Parathyroid adenoma (tissue), 2 donors: ENCODE results near the gene HMGCS2.
"Not testable (repeated sequence)": the region's sequence is repeated elsewhere in the genome, so short reads cannot be mapped to it uniquely, and the experiment has no call there.

ENCODE experiments used
- H2AFZ ChIP-seq: fragments of 300-600 bp; sonication (generic); one replicate; pipeline ENCODE4 v1.7.0; 2017; ENCODE audit warnings: antibody characterized with exemption, mild to moderate bottlenecking
- H3K27ac ChIP-seq: fragments of 300-600 bp; sonication (generic); one replicate; pipeline ENCODE4 v1.7.0; 2017
- H3K27me3 ChIP-seq: fragments of 300-600 bp; sonication (generic); one replicate; pipeline ENCODE4 v1.7.0; 2017; ENCODE audit warnings: low read length; ENCODE audit not compliant: control insufficient read depth, insufficient read depth
- H3K36me3 ChIP-seq: fragments of 300-600 bp; sonication (generic); one replicate; pipeline ENCODE4 v1.7.0; 2017; ENCODE audit warnings: low read length; ENCODE audit not compliant: control insufficient read depth, insufficient read depth
- H3K4me1 ChIP-seq: fragments of 300-600 bp; sonication (generic); one replicate; pipeline ENCODE4 v1.7.0; 2017; ENCODE audit warnings: control low read depth
- H3K4me2 ChIP-seq: fragments of 300-600 bp; sonication (generic); one replicate; pipeline ENCODE4 v1.7.0; 2017; ENCODE audit warnings: low read length
- H3K4me3 ChIP-seq: fragments of 300-600 bp; sonication (generic); one replicate; pipeline ENCODE4 v1.7.0; 2017; ENCODE audit warnings: low read depth, low read length
- H3K79me2 ChIP-seq: fragments of 300-600 bp; sonication (generic); one replicate; pipeline ENCODE4 v1.7.0; 2017; ENCODE audit warnings: control low read depth
- H3K9ac ChIP-seq: fragments of 300-600 bp; sonication (generic); one replicate; pipeline ENCODE4 v1.7.0; 2017; ENCODE audit warnings: mild to moderate bottlenecking
- H3K9me3 ChIP-seq: fragments of 300-600 bp; sonication (generic); one replicate; pipeline ENCODE4 v1.7.0; 2017; ENCODE audit warnings: low read length; ENCODE audit not compliant: control insufficient read depth
- TF ChIP-seq, protein P1 (sequence below): fragments of 300-600 bp; sonication (generic); IDR thresholded peaks from one replicate; pipeline ENCODE4 v1.7.0; 2017; ENCODE audit warnings: antibody characterized with exemption, mild to moderate bottlenecking
- donor health status: primary hyperparathyroidism.

HMGCS2 gene

DNA sequence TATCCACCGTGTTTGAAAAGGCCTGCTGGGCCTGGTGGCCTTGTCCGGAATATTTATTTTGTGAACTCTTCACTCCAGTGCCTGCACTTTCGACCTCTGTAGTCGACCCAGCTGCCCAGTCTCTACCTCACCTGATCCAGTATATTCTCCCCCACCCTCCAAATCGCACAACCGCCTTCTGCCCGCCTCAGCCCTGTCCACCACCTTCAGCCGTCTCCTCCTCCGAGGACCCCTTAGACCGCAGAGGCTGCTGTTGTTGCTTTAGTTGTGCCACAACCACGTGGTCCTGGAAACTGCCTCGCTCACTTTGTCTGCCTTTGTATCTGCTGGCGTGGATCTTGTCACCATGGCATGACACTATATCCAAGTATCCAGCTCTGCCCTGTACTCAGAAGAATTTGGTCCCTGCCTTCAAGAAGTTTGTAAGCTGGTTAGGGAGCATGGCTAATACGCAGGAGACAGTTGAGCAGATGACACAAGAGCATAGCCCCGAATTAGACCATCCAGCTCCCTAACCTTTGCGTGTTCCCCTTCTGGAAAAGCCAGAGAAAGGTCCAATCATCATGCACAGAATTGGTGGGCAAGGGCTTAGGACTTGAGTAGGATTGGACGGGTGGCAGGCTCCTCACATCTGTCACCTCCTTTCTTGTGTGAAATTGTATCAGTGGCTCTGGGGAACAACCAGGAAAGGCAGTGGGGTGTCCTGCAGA lies 55.5 kb downstream of the HMGCS2 start:
- Histone ChIP-seq H3K4me1 (peaks cover 25% of the 10 kb centered on the region), H3K9ac (no peak overlapping the region), H3K27ac (peak overlapping the region; percentile 86), H3K9me3 (no peaks in the 10 kb centered on the region), H3K27me3 (no peaks in the 10 kb centered on the region), H3K79me2 (peaks cover 5% of the 10 kb centered on the region), H3K36me3 (no peaks in the 10 kb centered on the region), H2AFZ (peak overlapping the region; percentile 72), H3K4me2 (peak overlapping the region; percentile 84), H3K4me3 (peak overlapping the region; percentile 82)
- TF ChIP-seq, protein P1, sequence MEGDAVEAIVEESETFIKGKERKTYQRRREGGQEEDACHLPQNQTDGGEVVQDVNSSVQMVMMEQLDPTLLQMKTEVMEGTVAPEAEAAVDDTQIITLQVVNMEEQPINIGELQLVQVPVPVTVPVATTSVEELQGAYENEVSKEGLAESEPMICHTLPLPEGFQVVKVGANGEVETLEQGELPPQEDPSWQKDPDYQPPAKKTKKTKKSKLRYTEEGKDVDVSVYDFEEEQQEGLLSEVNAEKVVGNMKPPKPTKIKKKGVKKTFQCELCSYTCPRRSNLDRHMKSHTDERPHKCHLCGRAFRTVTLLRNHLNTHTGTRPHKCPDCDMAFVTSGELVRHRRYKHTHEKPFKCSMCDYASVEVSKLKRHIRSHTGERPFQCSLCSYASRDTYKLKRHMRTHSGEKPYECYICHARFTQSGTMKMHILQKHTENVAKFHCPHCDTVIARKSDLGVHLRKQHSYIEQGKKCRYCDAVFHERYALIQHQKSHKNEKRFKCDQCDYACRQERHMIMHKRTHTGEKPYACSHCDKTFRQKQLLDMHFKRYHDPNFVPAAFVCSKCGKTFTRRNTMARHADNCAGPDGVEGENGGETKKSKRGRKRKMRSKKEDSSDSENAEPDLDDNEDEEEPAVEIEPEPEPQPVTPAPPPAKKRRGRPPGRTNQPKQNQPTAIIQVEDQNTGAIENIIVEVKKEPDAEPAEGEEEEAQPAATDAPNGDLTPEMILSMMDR = no peak

DNA sequence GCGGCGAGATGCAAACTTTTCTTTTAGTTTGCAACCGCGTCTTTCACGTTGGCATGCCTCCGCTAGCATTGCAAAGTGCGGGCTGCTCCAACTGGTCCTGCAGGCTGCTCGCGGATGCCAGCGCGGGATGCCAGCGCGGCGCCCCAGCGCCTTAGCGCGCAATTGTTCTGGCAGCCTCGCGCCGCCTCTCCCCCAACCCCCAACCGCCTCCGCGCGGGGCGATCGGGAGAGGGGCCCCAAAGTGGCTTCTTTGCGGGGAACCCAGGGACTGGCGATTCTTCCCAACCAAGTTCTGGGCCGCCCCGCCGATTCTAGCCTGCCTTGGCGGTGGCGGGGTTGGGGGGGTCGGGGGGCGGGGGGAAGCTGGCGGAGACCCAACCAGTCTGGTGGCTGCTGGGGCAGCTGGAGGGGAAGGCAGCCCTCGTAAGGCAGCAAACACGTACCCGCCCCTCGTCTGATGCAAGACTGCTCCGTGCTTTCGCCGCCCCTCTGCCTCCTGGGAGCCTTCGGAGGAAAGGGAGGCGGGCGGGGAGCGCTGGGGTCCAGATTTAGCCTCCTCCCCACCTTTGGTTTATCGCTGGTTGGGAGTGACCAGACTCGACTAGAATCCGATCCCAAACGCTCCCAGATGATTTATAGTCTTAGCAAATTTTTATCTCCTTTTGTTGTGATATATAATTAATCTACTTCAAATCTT lies 56.2 kb downstream of the HMGCS2 start:
- Histone ChIP-seq H2AFZ (peak overlapping the region; percentile 72), H3K36me3 (no peaks in the 10 kb centered on the region), H3K9ac (no peak overlapping the region), H3K27ac (peak overlapping the region; percentile 86), H3K4me3 (peak overlapping the region; percentile 82), H3K4me1 (peaks cover 21% of the 10 kb centered on the region), H3K27me3 (no peaks in the 10 kb centered on the region), H3K4me2 (peak overlapping the region; percentile 84), H3K79me2 (peaks cover 5% of the 10 kb centered on the region), H3K9me3 (no peaks in the 10 kb centered on the region)
- TF ChIP-seq, protein P1 = no peak

DNA sequence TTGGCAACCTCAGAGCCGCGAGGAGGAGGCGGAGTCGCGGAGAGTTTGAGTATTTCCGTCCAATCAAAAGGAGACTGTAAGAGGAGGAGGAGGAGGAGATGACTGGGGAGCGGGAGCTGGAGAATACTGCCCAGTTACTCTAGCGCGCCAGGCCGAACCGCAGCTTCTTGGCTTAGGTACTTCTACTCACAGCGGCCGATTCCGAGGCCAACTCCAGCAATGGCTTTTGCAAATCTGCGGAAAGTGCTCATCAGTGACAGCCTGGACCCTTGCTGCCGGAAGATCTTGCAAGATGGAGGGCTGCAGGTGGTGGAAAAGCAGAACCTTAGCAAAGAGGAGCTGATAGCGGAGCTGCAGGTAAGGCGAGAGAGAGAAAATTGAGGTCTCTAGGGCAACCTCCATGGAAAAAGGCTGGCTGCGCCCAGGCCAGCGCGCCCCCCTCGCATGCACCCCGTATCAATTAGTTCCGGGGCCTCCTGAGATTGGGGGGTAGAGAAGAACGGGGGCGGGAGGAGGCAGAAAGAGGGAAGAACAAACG lies 56.8 kb downstream of the HMGCS2 start, which contains the start of gene PHGDH:
PHGDH (plus strand) TSS at position 131 of the 538 bp plus-strand sequence; CDS start at position 220, 89 bp downstream.
- H3K9me3 ChIP-seq = no peaks in the 10 kb centered on the region
- H3K79me2 ChIP-seq = peaks cover 5% of the 10 kb centered on the region
- H2AFZ ChIP-seq = peak within 1 kb of the TSS; percentile 72
- H3K4me2 ChIP-seq = peak within 1 kb of the TSS; percentile 84
- no peaks in the 10 kb centered on the region for H3K27me3 ChIP-seq
- peaks cover 21% of the 10 kb centered on the region for H3K4me1 ChIP-seq
- H3K9ac ChIP-seq = no peak within 1 kb of the TSS
- peak within 1 kb of the TSS; percentile 86 for H3K27ac ChIP-seq
- no peaks in the 10 kb centered on the region for H3K36me3 ChIP-seq
- H3K4me3 ChIP-seq = peak within 1 kb of the TSS; percentile 82
- TF ChIP-seq, protein P1 = no peak

DNA sequence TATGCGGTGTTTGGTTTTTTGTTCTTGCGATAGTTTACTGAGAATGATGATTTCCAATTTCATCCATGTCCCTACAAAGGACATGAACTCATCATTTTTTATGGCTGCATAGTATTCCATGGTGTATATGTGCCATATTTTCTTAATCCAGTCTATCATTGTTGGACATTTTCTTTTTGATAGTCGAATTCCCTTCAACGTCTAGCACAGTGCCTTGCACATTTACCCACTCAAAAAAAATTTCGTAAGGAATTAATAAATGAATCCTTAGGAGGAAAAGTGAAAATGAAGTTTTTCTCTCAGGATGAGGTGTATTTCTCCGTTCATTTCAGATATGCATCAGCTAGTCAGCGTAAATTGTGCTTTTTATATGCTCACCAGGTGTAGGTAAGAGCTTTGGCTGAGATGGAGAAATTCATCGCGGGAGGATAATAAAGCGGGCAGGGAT lies 57.3 kb downstream of the HMGCS2 start:
- not testable (repeated sequence) for H3K79me2 ChIP-seq, H3K27me3 ChIP-seq, H3K36me3 ChIP-seq, H2AFZ ChIP-seq, H3K9me3 ChIP-seq, H3K27ac ChIP-seq, H3K9ac ChIP-seq
- Histone ChIP-seq H3K4me1 (peaks cover 19% of the 10 kb centered on the region), H3K4me2 (peak overlapping the region; percentile 80), H3K4me3 (peak overlapping the region; percentile 82)

DNA sequence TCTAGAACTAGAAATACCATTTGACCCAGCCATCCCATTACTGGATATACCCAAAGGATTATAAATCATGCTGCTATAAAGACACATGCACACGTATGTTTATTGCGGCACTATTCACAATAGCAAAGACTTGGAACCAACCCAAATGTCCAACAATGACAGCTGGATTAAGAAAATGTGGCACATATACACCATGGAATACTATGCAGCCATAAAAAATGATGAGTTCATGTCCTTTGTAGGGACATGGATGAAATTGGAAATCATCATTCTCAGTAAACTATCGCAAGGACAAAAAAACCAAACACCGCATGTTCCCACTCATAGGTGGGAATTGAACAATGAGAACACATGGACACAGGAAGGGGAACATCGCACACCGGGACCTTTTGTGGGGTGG lies 62.1 kb downstream of the HMGCS2 start:
- not testable (repeated sequence) for H2AFZ ChIP-seq, H3K9ac ChIP-seq, H3K36me3 ChIP-seq, H3K9me3 ChIP-seq, H3K27ac ChIP-seq, H3K4me1 ChIP-seq, H3K27me3 ChIP-seq, H3K79me2 ChIP-seq, H3K4me2 ChIP-seq, H3K4me3 ChIP-seq
